HepG2 (cell line): ENCODE results near the gene TCEA3. TPM values are rescaled to one million over a fixed set of nuclear protein-coding genes. Genes with fewer than 3 reads are reported as not detected.

Experiments
- ATAC-seq: fragments of 200-7000 bp; cut with Tn5 transposase; 3 replicates; pipeline ENCODE4 v1.9.1; 2020; ENCODE audit warnings: mild to moderate bottlenecking, moderate library complexity
- BruUV-seq: library from RNA; stranded (reverse); fragments of 400-500 nt; replicated peaks from 2 replicates; lab custom pipeline; 2021; lab: Mats Ljungman, UMichigan
- CTCF ChIA-PET: fragments of 300-600 bp; formaldehyde crosslinking; extraction: SDS; loops from one replicate; lab custom pipeline; 2021; ENCODE audit warnings: low total read pairs, inconsistent platforms, low intra/inter-chr PET ratio; lab: Yijun Ruan, JAX
- POLR2A ChIA-PET: fragments of 350-600 bp; sonication (Branson Sonifier 250); formaldehyde crosslinking; loops from one replicate; lab custom pipeline; 2020; ENCODE audit warnings: antibody characterized with exemption, inconsistent platforms; lab: Yijun Ruan, JAX
- DNase-seq: peaks from one replicate; pipeline ENCODE4 v3.0.0-alpha.2; 2015; ENCODE audit warnings: low spot score
- FAIRE-seq: peaks from 3 replicates; lab custom pipeline; 2011; peaks lifted over from hg19 to GRCh38; lab: Jason Lieb, UNC
- H2AFZ ChIP-seq: one replicate; pipeline ENCODE4 v1.6.1; 2011; ENCODE audit warnings: low read length, inconsistent platforms
- H3K27ac ChIP-seq: fragments of 300-600 bp; 3 replicates; pipeline ENCODE4 v1.8.0; 2011; ENCODE audit warnings: mixed run types, mild to moderate bottlenecking, mixed read lengths, low read length, inconsistent platforms; ENCODE audit not compliant: insufficient read depth; ENCODE audit errors: extremely low read length
- H3K27me3 ChIP-seq, 2 experiments: fragments of 200-600 bp in 1 of 2; 2 replicates in 1 of 2; 3 replicates in 1 of 2; pipeline versions ENCODE4 v1.6.0 to v1.8.0; 2011; ENCODE audit warnings: low read length in 2 of 2, mild to moderate bottlenecking in 2 of 2, moderate library complexity in 2 of 2, inconsistent platforms in 1 of 2; ENCODE audit not compliant: insufficient read depth in 2 of 2, control insufficient read depth in 1 of 2
- H3K36me3 ChIP-seq, 2 experiments: fragments of 200-600 bp in 1 of 2; replicated peaks in 1 of 2; 2 replicates in 1 of 2; 3 replicates in 1 of 2; pipeline versions ENCODE4 v1.5.1 to v1.8.0; 2011; ENCODE audit warnings: low read length in 2 of 2, inconsistent platforms in 1 of 2; ENCODE audit not compliant: insufficient read depth in 2 of 2, control insufficient read depth in 1 of 2
- H3K4me1 ChIP-seq: 2 replicates; pipeline ENCODE4 v1.5.1; 2012; ENCODE audit warnings: low read length, inconsistent platforms; ENCODE audit not compliant: insufficient read depth
- H3K4me2 ChIP-seq: 2 replicates; pipeline ENCODE4 v1.6.0; 2011; ENCODE audit warnings: low read depth, low read length, inconsistent platforms
- H3K4me3 ChIP-seq, 3 experiments: fragments of 200-600 bp in 1 of 3; sonication (generic), shearing (Covaris generic) in 1 of 3; replicated peaks in 1 of 3; 2 replicates each; pipeline ENCODE4 v1.5.1; 2011 to 2016; ENCODE audit warnings: low read length in 3 of 3, inconsistent platforms in 2 of 3, low read depth in 2 of 3, mild to moderate bottlenecking in 2 of 3, control low read depth in 1 of 3, mixed read lengths in 1 of 3; ENCODE audit not compliant: insufficient read depth in 1 of 3
- H3K79me2 ChIP-seq: one replicate; pipeline ENCODE4 v1.6.1; 2011; ENCODE audit warnings: low read length, inconsistent platforms; ENCODE audit not compliant: insufficient read depth
- H3K9ac ChIP-seq: 2 replicates; pipeline ENCODE4 v1.6.0; 2011; ENCODE audit warnings: mild to moderate bottlenecking, low read depth, low read length, inconsistent platforms; ENCODE audit not compliant: insufficient read depth
- H3K9me3 ChIP-seq: 2 replicates; pipeline ENCODE4 v1.5.1; 2012; ENCODE audit warnings: mild to moderate bottlenecking, low read length
- H4K20me1 ChIP-seq: 2 replicates; pipeline ENCODE4 v1.6.0; 2011; ENCODE audit warnings: inconsistent platforms, mild to moderate bottlenecking, low read length, moderate library complexity; ENCODE audit not compliant: insufficient read depth
- BRCA1 ChIP-seq: sonication (generic); formaldehyde crosslinking; IDR thresholded peaks from 2 replicates; pipeline ENCODE4 v1.4.0; 2020; ENCODE audit warnings: missing genetic modification reagents
- KDM1A ChIP-seq: IDR thresholded peaks from 2 replicates; pipeline ENCODE4 v1.6.1; 2016; ENCODE audit warnings: missing compliant biosample characterization
- ZNF441 ChIP-seq: sonication (generic); formaldehyde crosslinking; IDR thresholded peaks from 2 replicates; pipeline ENCODE4 v1.7.0; 2021; ENCODE audit warnings: missing genetic modification reagents, borderline replicate concordance
- WGBS: methylation state at CpG from one replicate; pipeline ENCODE4 v1.1.6; 2017; ENCODE audit warnings: low lambda C conversion rate; 5-methylcytosine and 5-hydroxymethylcytosine counted together
- in situ Hi-C: cut with HindIII; loops from 2 replicates; pipeline ENCODE4 v1.10.0; 2017; ENCODE audit warnings: low pct_unique_long_range_greater_than_20kb; ENCODE audit not compliant: extremely low pct_ligation_motif_present
- intact Hi-C: fragments of 100-400 bp; cut with micrococcal nuclease; formaldehyde crosslinking; loops from one replicate; pipeline ENCODE4 v1.10.0; 2022; ENCODE audit not compliant: unreplicated experiment
- polyA plus RNA-seq, 8 experiments: library from polyadenylated mRNA; depleted of rRNA in 3 of 8; stranded (reverse) in 7 of 8; unstranded in 1 of 8; fragments of >200 nt; fragmentation: Illumina TruSeq in 4 of 8; extraction: Trizol in 4 of 8; gene quantifications; 2 replicates each; pipeline versions ENCODE4 v1.2.1 to v1.2.3, GENCODE V29; 2011 to 2016; ENCODE audit warnings: low read depth in 4 of 8, missing spikeins in 1 of 8, mixed read lengths in 1 of 8; ENCODE audit not compliant: insufficient read depth in 1 of 8
- total RNA-seq, 5 experiments: library from RNA; depleted of rRNA; stranded (reverse); fragments of >200 nt; fragmentation: Illumina TruSeq; extraction: Trizol; gene quantifications; 2 replicates each; pipeline ENCODE4 v1.2.3, GENCODE V29; 2016; ENCODE audit warnings: low read depth in 1 of 5
- TF ChIP-seq, protein P1 (sequence below): sonication (generic); formaldehyde crosslinking; IDR thresholded peaks from 2 replicates; pipeline ENCODE4 v1.8.1; 2023; ENCODE audit warnings: mild to moderate bottlenecking, missing genetic modification reagents
- TF ChIP-seq, protein P2 (sequence below): sonication (generic); formaldehyde crosslinking; IDR thresholded peaks from 2 replicates; pipeline ENCODE4 v1.4.0; 2020; ENCODE audit warnings: missing genetic modification reagents, borderline replicate concordance
- TF ChIP-seq, protein P3 (sequence below): sonication (generic); formaldehyde crosslinking; IDR thresholded peaks from 2 replicates; pipeline ENCODE4 v1.4.0; 2020; ENCODE audit warnings: mild to moderate bottlenecking, missing genetic modification reagents

The TCEA3 gene
- total and polyA plus RNA-seq, 2 of the 13 experiments (the other 11 are each of a cell fraction or from before 2014, with no cell fraction given): 55.5 to 84.6 TPM

DNA sequence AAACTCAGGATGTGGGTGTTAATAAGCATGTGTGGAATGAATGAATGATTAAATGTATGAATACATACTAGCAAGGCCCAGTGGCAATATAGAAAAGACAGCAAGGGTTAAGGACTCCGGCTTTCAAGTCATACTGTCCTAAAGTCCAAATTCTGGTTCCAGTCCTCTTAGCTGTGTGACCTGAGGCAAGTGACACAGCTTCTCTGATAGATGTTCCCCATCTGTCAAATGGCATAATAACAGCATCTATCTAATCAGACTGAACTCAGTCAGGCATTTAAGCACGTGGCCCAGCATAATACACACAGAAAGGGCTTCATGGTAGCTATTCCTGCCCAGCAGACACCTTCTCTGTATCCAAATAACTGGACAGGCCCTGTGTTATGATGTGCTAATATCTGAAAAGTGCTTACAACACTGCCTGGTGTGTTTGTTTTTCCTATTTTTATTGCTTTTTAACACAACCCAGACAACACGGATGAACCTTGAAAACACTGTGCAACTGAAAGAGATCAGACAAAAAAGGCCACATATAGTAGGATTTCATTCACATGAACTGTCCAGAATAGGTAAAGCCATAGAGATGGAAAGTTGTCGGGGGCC is 47.0 kb upstream of the TCEA3 start (continued):
- TF ChIP-seq, protein P1, sequence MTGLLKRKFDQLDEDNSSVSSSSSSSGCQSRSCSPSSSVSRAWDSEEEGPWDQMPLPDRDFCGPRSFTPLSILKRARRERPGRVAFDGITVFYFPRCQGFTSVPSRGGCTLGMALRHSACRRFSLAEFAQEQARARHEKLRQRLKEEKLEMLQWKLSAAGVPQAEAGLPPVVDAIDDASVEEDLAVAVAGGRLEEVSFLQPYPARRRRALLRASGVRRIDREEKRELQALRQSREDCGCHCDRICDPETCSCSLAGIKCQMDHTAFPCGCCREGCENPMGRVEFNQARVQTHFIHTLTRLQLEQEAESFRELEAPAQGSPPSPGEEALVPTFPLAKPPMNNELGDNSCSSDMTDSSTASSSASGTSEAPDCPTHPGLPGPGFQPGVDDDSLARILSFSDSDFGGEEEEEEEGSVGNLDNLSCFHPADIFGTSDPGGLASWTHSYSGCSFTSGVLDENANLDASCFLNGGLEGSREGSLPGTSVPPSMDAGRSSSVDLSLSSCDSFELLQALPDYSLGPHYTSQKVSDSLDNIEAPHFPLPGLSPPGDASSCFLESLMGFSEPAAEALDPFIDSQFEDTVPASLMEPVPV: no peak
- TF ChIP-seq BRCA1 (CRISPR knock-in tag) (no peak), KDM1A (CRISPR knock-in tag) (0 out of 2 replicates have a peak, but pooled peaks have one; percentile 11)
- TF ChIP-seq, protein P2, sequence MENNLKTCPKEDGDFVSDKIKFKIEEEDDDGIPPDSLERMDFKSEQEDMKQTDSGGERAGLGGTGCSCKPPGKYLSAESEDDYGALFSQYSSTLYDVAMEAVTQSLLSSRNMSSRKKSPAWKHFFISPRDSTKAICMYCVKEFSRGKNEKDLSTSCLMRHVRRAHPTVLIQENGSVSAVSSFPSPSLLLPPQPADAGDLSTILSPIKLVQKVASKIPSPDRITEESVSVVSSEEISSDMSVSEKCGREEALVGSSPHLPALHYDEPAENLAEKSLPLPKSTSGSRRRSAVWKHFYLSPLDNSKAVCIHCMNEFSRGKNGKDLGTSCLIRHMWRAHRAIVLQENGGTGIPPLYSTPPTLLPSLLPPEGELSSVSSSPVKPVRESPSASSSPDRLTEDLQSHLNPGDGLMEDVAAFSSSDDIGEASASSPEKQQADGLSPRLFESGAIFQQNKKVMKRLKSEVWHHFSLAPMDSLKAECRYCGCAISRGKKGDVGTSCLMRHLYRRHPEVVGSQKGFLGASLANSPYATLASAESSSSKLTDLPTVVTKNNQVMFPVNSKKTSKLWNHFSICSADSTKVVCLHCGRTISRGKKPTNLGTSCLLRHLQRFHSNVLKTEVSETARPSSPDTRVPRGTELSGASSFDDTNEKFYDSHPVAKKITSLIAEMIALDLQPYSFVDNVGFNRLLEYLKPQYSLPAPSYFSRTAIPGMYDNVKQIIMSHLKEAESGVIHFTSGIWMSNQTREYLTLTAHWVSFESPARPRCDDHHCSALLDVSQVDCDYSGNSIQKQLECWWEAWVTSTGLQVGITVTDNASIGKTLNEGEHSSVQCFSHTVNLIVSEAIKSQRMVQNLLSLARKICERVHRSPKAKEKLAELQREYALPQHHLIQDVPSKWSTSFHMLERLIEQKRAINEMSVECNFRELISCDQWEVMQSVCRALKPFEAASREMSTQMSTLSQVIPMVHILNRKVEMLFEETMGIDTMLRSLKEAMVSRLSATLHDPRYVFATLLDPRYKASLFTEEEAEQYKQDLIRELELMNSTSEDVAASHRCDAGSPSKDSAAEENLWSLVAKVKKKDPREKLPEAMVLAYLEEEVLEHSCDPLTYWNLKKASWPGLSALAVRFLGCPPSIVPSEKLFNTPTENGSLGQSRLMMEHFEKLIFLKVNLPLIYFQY (CRISPR knock-in tag): no peak
- TF ChIP-seq, all 625 proteins: peak for 4

DNA sequence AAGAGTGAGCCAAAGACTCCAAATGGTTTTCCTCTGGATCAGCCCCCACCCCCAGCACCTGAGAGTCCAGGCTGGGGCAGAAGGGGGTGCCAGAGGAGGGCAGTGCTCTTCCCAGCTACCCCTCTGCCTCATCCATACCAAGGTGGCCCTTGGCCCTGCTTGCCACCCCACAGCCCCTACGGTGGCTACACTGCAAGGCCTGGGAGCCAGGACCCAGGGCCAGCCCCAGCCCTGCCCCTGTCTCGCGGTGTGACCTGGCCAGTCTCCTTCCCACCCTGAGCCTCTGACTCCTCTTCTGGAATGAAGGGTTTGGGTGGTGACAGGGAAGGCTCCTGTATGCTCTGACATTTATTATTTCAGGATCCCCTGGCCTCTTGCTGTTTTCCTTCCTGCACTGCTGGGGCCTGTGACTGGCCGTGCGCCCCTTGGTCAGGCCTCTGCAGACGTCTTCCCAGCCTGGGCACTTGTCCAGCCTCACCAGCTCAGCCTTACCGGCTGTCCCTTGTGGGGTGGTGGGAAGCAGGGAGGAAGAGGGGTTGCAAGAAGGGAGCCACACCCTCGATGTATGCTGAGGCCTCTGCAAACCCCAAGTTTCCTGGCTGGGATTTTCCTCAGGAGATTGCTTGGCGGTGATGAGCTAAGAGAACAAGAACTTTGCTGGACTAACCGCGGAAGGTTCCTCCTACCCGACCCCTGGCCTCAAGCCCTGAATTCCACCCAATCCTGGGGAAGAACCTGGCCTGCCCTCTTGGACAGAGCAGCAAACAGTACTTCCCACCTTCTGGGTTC is 45.9 kb upstream of the TCEA3 start:
- ATAC-seq: no peak; the same call in 2 of the 3 replicates
- Histone ChIP-seq H3K36me3 (no peaks in the 10 kb centered on the region), H3K9me3 (no peaks in the 10 kb centered on the region), H3K4me1 (peaks cover 58% of the 10 kb centered on the region), H3K9ac (no peak overlapping the region), H4K20me1 (no peaks in the 10 kb centered on the region), H3K79me2 (peaks cover 52% of the 10 kb centered on the region), H2AFZ (no peak overlapping the region), H3K27me3 (no peaks in the 10 kb centered on the region), H3K4me3 (no peak overlapping the region), H3K4me2 (0 out of 2 replicates have a peak overlapping the region, but pooled peaks have one; percentile 9), H3K27ac (peak overlapping the region; percentile 6)
- ChIA-PET POLR2A (interaction anchor here (0.9 to 2.2 kb wide), 3 partner anchors 11 to 46 kb away, joined by 3 to 8 read pairs (median 4); partner anchors contain the start of genes ASAP3 and TCEA3), CTCF (no interaction called here)
- in situ Hi-C loops: no loop called here
- no TSS peak for BruUV-seq
- FAIRE-seq: no peak
- no peak for DNase-seq
- intact Hi-C loops: no loop called here
- 89% methylated on average over 6 of the region's 12 CpGs for WGBS
- TF ChIP-seq, protein P3, sequence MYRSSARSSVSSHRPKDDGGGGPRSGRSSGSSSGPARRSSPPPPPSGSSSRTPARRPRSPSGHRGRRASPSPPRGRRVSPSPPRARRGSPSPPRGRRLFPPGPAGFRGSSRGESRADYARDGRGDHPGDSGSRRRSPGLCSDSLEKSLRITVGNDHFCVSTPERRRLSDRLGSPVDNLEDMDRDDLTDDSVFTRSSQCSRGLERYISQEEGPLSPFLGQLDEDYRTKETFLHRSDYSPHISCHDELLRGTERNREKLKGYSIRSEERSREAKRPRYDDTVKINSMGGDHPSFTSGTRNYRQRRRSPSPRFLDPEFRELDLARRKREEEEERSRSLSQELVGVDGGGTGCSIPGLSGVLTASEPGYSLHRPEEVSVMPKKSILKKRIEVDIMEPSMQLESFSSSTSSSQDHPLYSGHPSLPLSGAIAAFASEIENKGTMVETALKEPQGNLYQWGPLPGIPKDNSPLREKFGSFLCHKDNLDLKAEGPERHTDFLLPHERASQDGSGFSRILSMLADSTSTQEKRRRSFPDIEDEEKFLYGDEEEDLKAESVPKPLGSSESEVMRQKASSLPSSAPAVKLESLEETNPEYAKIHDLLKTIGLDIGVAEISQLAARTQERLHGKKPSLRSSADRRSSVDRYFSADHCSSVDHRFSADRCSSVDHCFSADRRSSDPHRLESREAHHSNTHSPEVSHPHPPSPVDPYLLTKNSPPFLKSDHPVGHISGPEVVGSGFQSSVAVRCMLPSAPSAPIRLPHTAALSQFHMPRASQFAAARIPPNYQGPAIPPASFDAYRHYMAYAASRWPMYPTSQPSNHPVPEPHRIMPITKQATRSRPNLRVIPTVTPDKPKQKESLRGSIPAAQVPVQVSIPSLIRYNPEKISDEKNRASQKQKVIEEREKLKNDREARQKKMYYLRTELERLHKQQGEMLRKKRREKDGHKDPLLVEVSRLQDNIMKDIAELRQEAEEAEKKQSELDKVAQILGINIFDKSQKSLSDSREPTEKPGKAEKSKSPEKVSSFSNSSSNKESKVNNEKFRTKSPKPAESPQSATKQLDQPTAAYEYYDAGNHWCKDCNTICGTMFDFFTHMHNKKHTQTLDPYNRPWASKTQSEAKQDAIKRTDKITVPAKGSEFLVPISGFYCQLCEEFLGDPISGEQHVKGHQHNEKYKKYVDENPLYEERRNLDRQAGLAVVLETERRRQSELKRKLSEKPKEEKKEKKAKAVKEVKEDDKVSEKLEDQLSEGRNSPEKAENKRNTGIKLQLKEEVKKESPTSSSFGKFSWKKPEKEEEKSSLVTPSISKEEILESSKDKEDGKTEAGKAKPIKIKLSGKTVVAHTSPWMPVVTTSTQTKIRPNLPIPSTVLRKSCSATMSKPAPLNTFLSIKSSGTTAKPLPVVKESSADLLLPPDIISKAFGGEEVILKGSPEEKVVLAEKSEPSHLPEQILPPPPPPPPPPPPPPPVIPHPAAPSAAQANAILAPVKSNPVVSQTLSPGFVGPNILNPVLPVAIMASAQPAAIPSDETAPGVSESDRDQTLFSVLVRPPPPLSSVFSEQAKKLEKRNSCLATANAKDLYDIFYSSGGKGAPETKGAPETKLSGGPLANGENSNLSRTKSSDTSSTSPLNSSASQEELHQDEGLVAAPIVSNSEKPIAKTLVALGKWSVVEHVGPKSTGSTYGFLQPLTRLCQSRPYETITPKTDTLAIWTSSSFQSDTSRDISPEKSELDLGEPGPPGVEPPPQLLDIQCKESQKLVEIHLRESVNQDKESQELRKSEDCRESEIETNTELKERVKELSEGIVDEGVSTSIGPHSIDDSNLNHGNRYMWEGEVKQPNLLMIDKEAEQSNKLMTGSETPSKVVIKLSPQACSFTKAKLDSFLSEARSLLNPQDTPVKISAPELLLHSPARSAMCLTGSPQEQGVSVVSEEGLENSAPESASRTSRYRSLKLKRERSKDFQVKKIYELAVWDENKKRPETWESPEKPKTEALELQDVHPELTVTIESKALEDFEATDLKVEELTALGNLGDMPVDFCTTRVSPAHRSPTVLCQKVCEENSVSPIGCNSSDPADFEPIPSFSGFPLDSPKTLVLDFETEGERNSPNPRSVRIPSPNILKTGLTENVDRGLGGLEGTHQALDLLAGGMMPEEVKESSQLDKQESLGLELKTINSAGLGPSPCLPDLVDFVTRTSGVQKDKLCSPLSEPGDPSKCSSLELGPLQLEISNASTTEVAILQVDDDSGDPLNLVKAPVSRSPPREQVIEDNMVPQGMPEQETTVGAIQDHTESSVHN: no peak
- TF ChIP-seq ZNF441: no peak
